Measurements from ENCODE around the gene EPHA8.

EPHA8 gene

DNA sequence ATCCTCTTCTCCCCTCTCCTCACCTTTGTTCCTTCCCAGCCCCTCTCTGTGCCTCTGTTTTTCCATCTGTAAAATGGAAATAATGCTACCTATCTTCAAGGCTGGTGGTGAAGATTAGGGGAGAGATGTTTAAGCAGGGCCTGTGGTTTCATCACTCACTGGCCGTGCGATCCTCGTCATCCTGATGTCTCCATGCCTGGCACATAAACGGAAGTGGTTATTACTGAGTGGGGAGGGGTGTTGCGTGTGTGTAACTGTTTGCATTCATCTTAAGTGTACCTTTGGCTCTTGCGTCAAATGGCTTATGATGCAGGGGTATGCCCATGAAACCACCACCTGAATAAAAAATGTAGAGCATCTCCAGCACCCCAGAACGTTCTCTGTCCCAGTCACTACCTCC lies 56.0 kb downstream of the EPHA8 start:
- DNase-seq (ENCODE audit: low spot score), result no peak

DNA sequence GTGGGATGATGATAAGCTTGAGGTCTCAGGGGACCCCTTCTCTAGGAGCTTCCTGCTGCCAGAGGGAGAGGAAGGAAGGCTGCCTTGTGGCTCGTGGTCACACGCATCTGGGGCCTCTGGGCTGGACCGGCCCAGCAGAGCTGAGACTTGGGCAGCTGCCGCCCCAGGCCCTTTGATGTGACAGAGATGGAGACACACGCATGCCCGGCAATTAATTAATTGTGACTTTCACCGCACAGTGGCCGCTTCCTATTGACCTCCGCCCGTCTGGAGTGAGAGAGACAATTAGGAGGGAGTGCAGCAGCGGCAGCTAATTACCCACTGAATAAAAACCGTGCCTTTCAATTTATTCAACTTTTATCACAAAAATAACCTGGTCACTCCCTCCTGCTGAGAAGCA lies 56.5 kb downstream of the EPHA8 start:
- no peak for DNase-seq (ENCODE audit: low spot score)

DNA sequence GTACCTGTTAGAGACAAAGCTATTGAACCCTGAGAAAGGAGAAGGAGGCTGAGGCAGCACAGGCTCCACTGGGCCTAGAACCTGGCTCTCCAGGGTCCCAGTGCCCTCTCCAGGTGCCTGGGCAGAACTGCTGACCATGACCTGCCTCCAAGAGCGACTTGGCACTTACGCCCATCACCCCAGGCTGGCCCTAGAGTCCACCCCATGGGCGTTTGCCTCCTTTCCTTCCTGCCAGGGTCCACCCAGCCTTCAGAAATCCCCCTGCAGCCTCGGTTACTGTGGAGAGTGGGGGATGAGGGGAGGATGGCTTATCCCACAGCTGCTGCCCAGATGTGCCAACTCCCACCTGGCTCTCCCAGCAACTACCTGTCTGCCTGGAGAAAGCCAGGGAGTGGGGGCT lies 58.5 kb downstream of the EPHA8 start:
- no peak for DNase-seq (ENCODE audit: low spot score)

DNA sequence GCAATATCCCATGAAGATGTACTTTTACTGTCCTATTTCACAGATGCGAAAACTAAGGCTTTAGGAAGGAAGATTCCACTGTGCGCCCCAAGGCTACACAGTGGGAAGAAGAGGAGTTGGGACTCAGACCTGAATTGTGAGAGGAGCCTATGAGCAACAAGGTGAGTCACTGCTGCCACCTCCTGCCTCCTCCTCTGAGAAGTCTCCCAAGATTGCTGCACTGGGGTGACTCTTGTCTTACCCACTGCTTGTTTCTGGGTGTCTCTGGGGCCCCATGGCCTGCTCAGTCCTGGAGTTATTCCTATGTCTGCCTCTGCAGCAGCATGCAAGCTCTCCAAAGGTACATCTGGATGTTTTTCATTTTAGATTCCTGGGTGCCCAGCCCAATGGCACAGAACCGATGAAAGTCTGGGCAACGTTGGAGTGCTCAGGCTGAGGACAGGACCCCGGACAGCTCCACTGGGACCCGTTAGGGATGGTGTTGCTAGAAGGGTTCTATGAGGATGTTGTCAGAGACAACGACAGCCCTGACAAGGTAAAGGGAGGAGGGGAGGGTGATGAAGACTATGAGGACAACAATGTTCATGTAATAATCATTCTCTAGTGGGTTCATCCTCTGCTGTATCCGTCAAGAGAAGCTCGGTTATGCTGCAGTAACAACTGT lies 62.1 kb downstream of the EPHA8 start:
- no peak for DNase-seq (ENCODE audit: low spot score)

DNA sequence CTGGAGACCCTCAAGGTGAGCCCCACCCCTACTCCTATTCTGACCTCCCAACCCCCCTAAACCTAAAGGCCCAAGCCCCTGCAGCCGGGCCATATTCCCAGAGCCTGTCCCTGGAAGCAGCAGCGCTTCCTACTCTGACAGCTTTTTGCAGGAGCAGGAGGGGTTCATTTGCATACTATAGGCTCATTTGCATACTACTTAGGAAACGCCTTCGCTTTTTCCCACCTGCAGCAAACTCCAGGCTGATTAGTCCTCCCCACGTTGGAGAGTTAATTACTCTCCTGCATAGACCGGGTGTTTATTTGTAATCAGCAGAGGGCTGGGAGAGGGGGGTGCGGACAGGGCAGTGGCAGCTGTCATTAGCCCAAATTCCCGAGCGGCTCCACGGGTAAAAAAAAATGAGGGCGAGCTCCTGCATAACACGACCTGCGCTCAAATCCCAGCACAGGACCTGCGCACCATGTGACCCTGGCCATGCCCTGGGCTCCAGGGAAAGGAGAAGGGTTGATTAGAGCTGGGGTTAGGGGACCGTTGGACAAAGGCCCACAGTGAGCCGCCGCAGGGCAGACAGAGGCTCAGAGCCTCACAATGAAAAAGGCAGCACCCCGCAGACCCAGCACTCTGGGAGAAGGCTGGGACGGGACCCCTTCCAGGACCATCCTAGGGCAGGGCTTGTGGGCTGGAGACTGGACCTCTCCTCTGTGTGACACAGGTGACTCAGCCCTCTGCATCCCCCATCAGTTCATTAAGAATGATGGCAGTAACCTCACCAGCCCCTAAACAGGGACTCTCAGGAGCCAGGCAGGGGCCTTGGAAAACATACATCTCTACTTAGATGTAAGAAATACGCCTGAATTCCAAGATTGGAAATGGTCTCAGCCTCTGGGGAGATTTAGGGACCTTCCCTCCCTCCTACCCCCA lies 63.2 kb downstream of the EPHA8 start:
- no peak for DNase-seq (ENCODE audit: low spot score)

DNA sequence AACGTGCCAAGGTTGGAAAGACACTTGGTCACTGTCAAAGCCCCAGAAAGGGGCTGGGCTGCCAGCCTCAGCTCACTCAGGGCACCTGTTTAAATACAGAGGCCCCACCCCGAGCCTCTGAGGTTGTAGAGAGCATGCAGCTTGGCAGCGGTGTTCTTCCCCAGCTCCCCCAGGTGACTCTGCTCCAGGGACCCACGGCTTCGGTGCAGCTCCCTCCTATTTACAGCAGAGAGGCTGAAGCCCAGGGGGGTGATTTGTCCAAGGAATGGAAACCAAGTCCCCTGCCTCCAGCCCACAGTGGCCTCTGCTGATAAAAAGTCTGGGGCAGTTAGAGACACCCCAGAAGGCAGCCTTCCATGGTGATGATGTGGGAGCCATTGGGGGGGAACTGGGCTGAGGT lies 64.0 kb downstream of the EPHA8 start:
- DNase-seq (ENCODE audit: low spot score), result no peak

DNA sequence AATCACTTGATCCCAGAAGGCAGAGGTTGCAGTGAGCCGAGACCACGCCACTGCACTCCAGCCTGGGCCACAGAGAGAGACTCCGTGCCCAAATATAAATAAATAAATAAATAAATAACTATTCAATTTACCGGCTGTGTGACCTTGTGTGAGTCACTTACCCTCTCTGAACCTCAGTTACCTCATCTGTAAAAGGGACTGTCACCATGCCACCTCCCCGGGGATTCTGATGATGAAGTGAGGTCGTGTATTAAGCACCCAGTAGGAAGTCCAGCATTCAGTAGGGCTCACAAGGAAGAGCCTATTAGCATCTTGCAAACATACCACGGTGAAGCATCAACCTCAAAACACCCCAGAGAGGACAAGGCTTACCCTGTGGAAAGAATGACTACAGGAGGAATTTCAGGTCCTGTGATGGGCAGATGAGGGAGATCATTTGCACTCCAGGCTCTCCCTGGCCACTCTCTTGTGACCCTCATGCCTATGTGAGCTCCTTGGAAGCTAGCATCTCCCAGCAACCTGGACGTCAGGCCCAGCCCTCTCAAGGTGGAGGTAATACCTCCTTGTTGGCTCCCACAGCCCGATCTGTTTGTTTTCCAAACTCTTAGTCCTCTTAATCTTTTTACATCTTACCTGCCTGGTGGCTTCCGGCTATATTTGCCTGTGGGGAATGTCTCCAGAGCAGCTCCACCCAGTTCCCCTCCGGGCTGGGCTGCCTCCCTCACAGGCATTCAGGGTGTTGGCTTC lies 65.6 kb downstream of the EPHA8 start:
- DNase-seq (ENCODE audit: low spot score), result no peak

DNA sequence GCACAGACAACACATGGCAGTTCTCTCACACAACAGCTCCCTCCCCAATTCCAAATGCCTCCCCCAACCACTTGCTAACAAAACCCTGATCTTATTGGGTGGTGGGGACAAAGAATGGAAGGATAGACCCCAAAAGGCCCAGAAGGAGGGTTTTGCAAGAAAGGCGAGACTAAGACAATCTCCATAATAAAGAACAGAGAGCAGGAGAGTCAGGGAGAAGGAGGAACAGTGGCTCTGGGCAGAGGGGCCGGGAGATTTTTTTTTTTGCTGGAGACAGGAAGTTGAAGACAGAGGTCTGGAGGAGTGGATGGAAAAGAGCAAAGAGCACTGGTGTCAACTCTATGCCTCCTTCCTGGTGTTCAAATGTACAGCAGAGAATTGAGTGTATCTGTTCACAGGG lies 66.6 kb downstream of the EPHA8 start:
- DNase-seq (ENCODE audit: low spot score), result no peak

DNA sequence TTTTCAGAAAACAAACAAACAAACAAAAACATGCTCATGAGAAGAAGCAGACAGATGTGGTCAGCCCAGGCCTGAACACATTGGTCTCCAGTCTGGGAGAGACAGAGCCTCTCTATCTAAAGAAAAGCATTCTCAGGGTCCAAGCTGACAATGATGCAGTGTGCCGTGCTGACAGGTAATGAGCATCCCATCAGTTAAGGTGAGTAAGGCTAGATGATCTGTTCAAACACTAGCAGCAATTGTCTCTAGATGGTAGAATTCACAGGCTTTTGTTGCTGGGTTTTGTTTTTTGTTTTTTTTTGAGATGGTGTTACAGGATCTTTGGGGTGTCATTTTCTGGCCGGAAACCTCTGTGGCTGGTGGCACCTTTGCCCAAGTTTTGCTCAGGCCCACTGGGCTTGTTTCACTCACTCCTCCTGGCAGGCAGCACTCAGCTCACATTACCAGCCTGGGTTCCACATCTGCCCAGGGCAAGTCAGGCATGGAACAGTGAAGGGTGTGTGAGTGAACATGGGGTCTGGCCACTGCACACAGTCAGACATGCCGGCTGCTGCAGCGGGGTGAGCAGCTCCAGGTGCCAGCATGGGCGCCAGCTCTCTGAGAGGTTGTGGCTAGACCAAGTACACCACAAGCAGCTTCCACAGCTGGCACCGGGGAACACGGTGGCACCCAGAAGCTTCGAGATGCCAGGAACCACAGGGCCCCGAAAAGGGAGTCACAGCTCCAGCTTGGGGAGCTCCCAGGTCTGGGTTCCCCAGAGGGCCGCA lies 70.6 kb downstream of the EPHA8 start:
- no peak for DNase-seq (ENCODE audit: low spot score)

DNA sequence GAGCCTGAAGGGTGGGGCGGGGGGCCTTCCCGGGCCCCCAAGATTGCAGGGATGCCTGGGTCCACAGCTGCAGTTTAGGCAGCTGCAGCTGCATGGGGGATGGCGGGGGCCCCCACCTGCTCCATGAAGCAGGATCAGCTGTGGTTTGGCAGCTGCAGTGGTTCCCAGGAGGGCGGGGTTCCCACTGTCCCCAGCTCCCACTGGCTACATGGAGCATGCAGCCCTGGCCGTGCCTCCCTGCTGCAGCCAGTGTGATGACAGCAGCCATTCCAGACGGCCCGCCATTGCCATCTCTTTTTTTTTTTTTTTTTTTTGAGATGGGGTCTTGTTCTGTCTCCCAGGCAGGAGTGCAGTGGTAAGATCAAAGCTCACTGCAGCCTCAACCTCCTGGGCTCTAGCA lies 72.1 kb downstream of the EPHA8 start:
- DNase-seq (ENCODE audit: low spot score), result no peak

DNA sequence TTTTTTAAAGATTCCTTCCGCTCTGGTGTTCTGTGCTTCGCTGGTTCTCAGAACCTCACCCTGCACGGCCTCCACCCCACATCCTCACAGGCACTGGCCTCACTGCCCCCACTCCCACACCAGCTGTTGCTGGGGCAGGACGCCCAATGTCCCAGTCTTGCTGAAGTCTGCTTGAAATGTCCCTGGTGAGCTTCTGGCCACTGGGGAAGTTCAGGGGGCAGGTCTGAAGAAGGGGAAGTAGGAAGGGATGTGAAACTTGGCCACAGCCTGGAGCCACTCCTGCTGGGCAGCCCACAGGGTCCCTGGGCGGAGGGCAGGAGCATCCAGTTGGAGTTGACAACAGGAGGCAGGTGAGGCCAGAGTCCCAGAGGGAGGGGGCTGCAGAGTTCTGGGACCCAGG lies 73.1 kb downstream of the EPHA8 start, which contains the start of gene C1QA:
Gene C1QA, plus strand, starts transcription at position 276 of the 400 bp plus-strand sequence. CDS start 989 bp downstream, outside the sequence.
- DNase-seq (ENCODE audit: low spot score), result no peak

DNA sequence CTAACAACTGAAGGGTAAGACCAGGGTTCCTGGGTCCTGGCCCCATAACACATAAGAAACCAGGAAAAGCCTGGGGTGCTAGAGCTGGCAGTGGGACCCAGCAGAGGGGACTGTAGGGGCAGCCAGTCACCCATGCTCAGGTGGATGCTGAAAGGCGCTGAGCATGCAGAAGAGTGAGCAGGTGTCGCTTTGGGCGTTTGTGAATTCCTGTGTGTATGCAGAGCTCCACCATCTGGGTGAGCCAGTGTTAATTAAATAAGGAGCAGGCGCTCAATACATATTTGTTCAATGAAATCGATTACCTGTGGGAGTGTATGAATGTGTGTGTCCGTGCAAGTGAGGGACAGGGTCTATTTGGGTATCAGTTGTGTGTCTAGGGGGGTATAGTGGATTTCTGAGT lies 73.6 kb downstream of the EPHA8 start:
- no peak for DNase-seq (ENCODE audit: low spot score)

DNA sequence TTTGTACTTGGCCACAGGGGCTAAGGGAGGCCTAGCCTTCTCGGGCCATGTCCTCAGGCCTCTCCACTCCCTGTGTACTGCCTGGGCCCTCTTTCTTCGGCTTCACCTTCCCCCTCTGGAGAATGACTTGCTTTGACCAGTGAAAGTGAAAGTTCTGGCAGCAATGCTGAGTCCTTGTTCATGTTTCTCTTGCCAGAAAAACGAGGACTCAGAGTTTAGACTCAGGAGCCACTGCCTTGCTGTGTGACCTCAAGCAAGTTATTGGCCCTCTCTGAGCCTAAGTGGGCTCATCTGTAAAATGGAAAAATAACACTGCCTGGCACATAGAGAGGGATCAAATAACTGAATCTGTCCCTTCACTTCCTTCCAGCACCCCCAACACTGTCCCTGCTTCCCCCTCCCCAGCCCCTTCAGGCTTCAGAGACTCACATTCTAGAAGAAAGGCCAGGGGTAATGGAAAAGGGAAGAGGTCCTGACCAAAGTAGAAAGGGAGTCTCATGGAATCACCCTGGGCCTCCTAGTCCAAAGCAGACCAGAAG lies 74.7 kb downstream of the EPHA8 start:
- no peak for DNase-seq (ENCODE audit: low spot score)

DNA sequence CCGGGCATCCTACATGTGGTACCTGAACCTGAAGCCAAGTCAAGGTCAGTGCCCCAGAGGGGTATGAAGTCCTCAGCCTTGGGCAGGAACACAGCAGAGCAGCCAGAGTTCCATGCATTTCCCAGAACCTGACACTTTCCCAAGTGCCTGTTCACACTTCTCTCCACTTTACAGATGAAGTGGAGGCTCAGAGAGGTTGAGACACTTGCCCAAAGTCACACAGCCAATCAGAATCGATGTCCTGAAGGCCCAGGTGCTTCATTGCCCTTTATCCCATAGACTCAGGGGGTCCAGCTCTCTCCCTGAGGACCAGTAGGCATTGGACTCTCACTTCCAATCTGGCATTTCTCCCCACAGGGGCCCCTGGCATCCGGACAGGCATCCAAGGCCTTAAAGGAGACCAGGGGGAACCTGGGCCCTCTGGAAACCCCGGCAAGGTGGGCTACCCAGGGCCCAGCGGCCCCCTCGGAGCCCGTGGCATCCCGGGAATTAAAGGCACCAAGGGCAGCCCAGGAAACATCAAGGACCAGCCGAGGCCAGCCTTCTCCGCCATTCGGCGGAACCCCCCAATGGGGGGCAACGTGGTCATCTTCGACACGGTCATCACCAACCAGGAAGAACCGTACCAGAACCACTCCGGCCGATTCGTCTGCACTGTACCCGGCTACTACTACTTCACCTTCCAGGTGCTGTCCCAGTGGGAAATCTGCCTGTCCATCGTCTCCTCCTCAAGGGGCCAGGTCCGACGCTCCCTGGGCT lies 75.4 kb downstream of the EPHA8 start:
- DNase-seq (ENCODE audit: low spot score), result no peak

DNA sequence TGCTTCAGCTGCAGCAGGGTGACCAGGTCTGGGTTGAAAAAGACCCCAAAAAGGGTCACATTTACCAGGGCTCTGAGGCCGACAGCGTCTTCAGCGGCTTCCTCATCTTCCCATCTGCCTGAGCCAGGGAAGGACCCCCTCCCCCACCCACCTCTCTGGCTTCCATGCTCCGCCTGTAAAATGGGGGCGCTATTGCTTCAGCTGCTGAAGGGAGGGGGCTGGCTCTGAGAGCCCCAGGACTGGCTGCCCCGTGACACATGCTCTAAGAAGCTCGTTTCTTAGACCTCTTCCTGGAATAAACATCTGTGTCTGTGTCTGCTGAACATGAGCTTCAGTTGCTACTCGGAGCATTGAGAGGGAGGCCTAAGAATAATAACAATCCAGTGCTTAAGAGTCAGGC lies 76.0 kb downstream of the EPHA8 start:
- DNase-seq (ENCODE audit: low spot score), result no peak

DNA sequence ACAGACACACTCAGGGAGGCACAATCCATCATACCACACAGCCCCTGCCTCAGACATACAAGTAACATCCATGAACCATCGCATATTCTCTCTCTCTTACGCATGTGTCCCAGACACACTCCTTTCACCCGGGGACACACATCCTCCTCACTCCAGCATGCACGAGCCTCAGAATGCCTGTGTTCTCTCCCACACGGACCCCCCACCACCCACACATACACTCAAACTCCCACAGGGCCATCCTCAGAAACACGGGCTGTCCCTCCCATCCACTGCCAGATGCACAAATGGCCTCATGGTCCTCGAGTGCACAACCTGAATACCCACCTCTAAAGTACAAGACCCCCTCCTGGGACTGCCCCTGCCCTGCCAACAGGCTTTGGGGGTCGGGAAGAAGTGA lies 78.0 kb downstream of the EPHA8 start:
- no peak for DNase-seq (ENCODE audit: low spot score)

DNA sequence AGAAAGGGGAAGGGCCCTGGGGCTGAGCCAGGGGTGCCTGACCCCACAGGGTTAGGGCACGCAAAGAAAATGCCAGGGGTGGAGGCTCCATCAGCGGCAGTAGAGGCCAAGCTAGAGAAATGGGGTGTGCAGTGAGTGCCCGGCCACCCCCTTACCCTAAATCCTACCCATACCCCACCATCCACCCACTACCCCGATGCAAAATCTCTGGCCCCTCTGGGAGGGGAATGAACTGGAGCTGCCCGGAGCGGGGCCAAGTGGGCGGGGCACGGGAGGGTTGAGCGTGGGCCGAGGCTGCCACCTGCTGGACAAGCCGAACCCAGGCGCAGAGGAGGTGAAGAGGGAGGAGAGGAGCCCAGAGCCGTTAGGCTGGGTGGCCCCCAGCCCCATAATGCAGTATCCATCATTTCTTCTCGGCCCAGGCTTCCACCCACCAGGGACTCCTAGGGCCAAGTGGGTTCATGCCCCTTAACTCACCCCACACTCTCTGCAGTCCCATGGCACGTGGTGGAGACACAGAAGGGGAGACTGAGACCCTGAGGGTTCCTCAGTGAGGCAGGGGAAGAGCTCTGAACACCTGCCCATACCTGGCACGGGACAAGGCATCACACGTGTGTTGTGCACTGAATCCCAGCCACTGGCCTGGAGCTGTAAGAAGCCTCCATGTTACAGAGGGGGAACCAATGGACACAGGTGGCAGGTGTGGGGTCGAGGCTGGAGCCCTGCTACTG lies 78.8 kb downstream of the EPHA8 start:
- peak; percentile 39 for DNase-seq (ENCODE audit: low spot score)

DNA sequence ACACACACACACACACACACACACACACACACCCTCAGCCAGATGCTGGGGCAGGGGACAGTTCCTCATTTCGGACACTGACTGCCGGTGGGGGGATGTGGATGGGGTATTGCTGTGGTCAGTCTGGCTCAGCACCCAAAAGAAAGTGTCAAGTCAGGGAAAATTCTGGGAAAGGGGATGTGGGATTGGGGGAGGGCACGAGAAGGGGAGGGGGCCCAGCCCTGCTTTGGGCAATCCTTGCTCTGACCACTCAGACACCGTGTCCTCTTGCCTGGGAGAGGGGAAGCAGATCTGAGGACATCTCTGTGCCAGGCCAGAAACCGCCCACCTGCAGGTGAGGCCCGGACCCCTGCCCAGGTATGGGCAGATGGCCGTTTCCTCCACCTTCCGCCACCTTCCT lies 80.1 kb downstream of the EPHA8 start, which contains the start of gene C1QC:
Gene C1QC, plus strand, starts transcription at position 253 of the 400 bp plus-strand sequence. CDS start 391 bp downstream, outside the sequence.
- no peak for DNase-seq (ENCODE audit: low spot score)

DNA sequence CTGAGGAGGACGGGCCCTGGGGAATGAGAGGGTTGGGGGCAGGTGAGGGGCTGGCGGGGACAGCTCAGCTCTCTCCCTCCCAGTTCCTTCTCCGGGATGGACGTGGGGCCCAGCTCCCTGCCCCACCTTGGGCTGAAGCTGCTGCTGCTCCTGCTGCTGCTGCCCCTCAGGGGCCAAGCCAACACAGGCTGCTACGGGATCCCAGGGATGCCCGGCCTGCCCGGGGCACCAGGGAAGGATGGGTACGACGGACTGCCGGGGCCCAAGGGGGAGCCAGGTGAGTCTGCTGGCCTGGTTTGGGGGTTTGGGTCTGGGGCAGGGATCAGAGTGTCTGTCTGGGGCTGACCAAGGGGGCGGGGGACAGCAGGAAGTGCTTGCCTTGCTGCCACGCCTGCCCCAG lies 80.6 kb downstream of the EPHA8 start:
- DNase-seq (ENCODE audit: low spot score), result no peak

DNA sequence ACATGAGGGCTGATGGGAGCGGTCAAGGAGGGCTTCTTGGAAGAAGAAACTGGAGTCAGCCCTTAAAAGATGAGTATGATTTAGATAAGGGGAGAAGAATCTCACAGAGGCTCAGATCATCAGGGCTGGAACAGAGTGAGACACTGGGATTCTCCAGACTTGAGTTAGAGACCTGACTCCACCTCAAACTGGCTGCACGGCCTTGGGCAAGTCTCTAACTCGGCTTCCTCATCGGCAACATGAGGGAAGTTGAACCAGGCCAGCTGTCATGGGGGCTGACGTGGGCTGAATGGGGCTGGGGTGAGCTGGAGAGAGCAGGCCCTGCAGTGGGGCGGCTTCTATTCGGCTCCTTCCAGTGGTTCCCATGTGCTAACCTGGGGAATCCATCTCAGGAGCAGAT lies 82.6 kb downstream of the EPHA8 start:
- DNase-seq (ENCODE audit: low spot score), result no peak

Measured in CD4-positive, alpha-beta T cell treated with Interleukin-15 for 4 hours (primary cell).